Kidney glomerular epithelial cell (primary cell): ENCODE measurements around the gene FYN.

Experiments used
- DNase-seq: peaks from one replicate; lab custom pipeline; 2025; lab: John Stamatoyannopoulos, UW

FYN gene

GRCh38 chr6:111625461-111626391, 247.5 kb downstream of the FYN start:
- no peak for DNase-seq

DNA sequence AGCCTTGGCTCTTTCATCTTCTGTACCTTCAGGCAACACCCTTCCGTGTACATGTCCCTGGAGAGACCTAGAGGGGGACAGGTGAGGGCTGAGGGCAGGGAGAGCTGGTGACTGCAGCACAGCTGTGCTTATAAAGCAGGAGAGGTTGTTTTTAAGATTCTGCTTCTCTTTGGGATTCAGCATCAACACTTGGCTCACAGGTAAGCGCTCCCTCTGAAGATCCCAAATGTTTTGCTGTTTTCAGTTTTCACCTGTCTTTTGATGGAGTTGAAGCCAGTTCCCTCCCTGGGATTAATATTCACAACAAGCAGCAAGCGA, 248.2 kb downstream of the FYN start:
- DNase-seq = no peak

- no peak for DNase-seq
These were observed 248.7 kb downstream of the FYN start for GRCh38 chr6:111624401-111625098.

DNA sequence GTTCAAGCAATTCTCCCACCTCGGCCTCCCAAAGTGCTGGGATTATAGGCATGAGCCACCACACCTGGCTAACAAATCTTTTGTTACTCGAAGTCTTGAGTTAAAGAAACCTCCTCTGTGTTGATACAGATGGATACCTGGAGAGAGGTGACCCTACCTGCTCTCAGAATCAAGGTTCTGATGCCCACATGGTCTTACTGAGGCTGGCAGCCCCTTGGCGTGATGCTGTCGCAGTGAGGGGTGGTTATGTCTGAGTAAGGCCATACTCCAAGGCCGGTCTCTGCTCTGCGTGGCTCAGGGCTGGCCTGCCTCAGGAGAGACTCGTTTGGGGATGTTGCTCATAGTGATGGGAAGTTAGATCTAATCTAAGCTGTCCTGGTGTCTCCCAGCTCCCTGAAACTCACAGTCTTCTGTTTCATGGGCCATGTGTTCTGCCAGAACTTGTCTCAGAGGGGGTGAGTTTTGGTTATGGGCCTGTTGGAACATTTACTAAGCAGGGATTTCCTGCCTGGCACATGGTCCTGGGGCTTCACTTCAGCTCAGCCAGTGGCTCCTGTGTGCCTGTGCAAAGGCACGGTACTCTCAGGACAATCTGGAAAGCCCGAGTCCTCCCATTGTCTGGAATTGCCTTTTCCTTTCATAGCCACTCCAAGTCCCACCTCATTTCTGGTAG, 250.1 kb downstream of the FYN start:
- DNase-seq = no peak

DNA sequence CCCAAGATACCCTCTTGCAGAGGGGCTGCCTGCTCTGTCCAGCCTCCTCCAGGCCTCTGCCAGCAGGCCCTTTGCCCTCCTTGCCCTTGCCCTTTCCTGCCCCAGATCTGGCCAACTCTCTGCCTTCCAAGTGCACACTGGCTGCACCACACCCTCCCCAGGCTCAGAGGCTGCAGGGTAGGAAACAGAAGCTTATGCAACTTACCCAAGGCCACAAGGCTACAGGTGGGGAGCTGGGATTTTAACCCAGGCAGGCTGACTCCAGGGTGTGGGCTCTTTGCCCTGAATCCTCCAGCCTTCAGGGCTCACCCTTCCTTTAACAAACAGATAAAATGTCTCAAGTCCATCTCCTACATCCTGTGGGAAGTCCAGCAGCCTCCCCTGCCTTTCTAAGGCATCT, 253.1 kb downstream of the FYN start:
- DNase-seq = no peak

DNA sequence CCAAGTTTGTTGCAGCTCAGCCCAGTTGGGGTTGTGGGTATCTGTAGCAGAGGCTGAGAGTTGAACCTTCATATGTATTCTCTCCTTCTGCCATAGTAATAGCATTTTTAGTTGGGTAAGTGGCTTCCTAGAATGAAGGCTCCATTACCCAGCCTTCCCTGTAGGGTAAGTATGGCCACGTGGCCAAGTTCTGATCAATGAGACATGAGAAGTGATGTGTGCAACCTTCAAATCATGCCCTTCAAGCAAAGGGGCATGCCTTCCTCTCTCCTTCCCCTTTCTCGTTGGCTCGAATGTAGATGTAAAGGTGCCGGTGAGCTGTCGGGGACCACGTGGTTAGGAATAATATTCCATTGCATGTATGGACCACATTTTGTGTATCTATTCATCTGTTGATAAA, 254.8 kb downstream of the FYN start:
- DNase-seq = no peak

DNA sequence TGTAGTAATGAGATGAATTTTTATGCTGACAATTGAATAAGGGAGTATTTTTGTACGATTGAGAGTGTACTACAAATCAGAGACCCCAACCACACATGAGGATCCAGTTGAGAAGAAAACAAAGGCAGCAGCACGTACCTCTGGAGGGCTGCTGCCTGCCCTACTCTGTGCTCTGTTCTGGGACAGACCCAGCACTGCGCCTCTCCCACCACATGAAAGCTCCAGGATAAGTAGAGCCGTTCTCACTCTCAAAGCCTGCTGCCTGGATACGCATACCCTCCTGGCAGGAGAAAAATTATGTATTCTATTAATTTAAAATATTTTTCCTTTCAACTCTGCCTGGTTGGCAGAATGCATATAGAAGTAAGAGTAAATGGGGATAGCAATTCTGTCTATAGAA, 256.1 kb downstream of the FYN start:
- DNase-seq = no peak

DNA sequence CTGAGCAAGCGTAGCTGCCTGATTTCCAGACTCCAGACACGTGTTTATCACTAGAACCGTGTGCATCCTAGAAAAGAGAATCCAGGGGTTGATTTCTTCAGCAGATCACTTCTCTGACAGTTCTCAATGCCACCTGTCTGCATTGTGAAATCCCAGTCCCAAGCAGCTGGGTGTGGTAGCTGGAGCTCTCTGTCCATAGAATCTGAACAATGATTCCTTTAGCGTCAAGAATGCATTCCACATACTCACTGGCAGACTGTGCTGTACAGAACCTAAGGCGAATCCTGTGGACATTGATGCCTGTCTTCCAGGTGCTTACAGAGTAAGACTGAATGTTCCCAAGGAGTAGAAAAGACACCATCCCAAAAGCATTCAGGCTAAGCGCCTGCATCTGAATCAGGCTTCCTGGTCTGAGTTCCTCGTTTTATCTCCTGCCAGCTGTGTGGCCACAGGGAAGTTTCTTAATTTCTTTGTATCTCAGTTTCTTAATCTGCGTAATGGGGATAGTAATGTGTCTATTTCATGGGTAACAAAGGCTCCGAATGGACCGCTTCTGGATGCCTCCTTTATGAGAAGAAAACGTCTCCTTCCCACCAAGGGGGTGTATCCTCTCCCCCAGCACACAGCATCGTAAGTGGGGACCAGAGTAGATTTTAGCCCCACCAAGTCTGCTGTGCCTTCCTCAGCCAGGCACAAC, 257.2 kb downstream of the FYN start:
- DNase-seq = no peak

- DNase-seq = no peak
These were observed 258.2 kb downstream of the FYN start for GRCh38 chr6:111614833-111615582.

DNA sequence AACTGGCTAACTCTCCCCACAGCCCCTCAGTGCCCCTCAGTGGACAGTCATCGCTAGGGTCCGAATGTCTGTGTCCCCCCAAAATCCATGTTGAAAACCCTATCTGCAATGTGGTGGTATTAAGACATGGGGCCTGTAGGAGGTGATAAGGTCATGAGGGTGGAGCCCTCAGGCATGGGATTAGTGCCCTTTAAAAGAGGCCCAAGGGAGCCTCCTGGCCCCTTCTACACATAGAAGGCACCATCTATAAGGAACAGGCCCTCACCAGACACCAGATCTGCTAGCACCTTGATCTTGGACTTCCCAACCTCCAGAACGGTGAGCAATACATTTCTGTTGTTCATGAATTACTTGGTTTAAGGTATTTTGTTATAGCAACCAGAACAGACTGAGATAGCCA, 260.9 kb downstream of the FYN start:
- no peak for DNase-seq

DNA sequence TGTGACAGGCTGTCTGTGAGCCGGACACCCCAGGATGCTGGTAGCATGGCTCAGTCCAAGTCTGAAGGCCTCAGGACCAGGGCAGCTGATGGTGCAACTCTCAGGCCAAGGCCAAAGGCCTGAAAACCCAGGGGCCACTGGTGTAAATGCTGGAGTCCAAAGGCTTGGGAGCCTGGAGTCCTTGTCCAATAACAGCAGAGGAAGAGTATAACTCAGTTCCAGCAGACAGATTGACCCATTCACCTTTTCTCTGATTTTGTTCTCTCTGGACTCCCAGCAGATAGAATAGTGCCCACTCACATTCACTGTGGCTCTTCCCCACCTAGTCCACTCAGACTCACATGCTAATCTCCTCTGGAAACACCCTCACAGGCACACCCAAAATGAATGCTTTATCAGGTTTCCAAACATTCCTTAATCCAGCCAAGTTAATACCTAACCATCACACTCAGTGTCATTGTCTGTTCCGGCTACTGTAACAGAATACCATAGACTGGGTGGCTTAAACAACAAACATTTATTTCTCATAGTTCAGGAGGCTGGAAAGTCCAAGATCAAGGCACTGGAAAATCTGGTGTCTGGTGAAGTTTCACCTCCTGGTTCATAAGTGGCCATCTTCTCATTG, 262.6 kb downstream of the FYN start:
- no peak for DNase-seq
